Heart left ventricle (tissue), 16 donors: ENCODE measurements around the gene GALK2. TPM values are rescaled to one million over a fixed set of nuclear protein-coding genes. Genes with fewer than 3 reads are reported as not detected.

ENCODE experiments used
- ATAC-seq, 4 donors: fragments of 200-7000 bp; cut with Tn5 transposase; one replicate each; pipeline ENCODE4 v1.9.1; 2020 to 2022; ENCODE audit warnings: moderate library complexity in 4 of 4, mild to moderate bottlenecking in 3 of 4, moderate number of reproducible peaks in 1 of 4
- DNase-seq, 5 donors: peaks; one replicate each; pipeline ENCODE4 v3.0.0-alpha.2; 2020
- H3K27ac ChIP-seq, 12 donors: fragments of 200-600 bp; sonication (generic) in 4 of 12; one replicate each; pipeline versions ENCODE4 v1.5.0 to v1.8.0; 2016 to 2022; ENCODE audit warnings: mild to moderate bottlenecking in 2 of 12
- H3K27me3 ChIP-seq, 9 donors: fragments of 200-600 bp; sonication (generic) in 2 of 9; one replicate each; pipeline versions ENCODE4 v1.5.1 to v1.8.0; 2016 to 2022; ENCODE audit warnings: mild to moderate bottlenecking in 3 of 9
- H3K36me3 ChIP-seq, 9 donors: fragments of 200-600 bp; sonication (generic) in 2 of 9; one replicate each; pipeline versions ENCODE4 v1.5.0 to v1.8.0; 2018 to 2022; ENCODE audit warnings: mild to moderate bottlenecking in 2 of 9
- H3K4me1 ChIP-seq, 12 donors: fragments of 200-600 bp; sonication (generic) in 4 of 12; one replicate each; pipeline versions ENCODE4 v1.5.0 to v1.8.0; 2016 to 2022; ENCODE audit warnings: mild to moderate bottlenecking in 3 of 12
- H3K4me3 ChIP-seq, 12 donors: fragments of 200-600 bp; sonication (generic) in 4 of 12; one replicate each; pipeline versions ENCODE4 v1.5.0 to v1.8.0; 2017 to 2022; ENCODE audit warnings: mild to moderate bottlenecking in 9 of 12, moderate library complexity in 4 of 12
- H3K9me3 ChIP-seq, 12 donors: fragments of 200-600 bp; sonication (generic) in 4 of 12; one replicate each; pipeline versions ENCODE4 v1.5.0 to v1.8.0; 2016 to 2022; ENCODE audit warnings: mild to moderate bottlenecking in 1 of 12
- POLR2A ChIP-seq, 2 donors: fragments of 450-650 bp; IDR thresholded peaks; one replicate each; pipeline ENCODE4 v1.6.1; 2017; ENCODE audit warnings: antibody characterized with exemption in 2 of 2, mild to moderate bottlenecking in 2 of 2, moderate library complexity in 2 of 2
- WGBS, 4 donors: extraction: QIAGEN DNeasy Blood & Tissue Kit in 2 of 4; methylation state at CpG; one replicate each; pipeline versions ENCODE4 v1.1.5 to v1.1.7; 2013 to 2018; 5-methylcytosine and 5-hydroxymethylcytosine counted together
- intact Hi-C, 10 donors: fragments of 100-400 bp; cut with DNase I; formaldehyde crosslinking; loops; one replicate each; pipeline versions ENCODE4 v1.11.1 to v1.14.2; 2022
- polyA plus RNA-seq, 2 donors: library from polyadenylated mRNA; stranded (reverse); fragments of 200-250 nt; gene quantifications; one replicate each; pipeline ENCODE4 v1.2.3, GENCODE V29; 2013
- total RNA-seq, 9 donors: library from RNA; depleted of rRNA in 2 of 9; stranded (reverse); fragments of >200 nt in 2 of 9; fragmentation: NEBNext Ultra II Directional in 3 of 9; extraction: Animal tissue kit (Norgen Biotek cat#: 25700) in 3 of 9; gene quantifications; one replicate each; pipeline versions ENCODE4 v1.1.0 to v1.2.4, GENCODE V29; 2016 to 2023
- TF ChIP-seq, protein P1 (sequence below), 12 donors: fragments of 200-600 bp; sonication (generic) in 4 of 12; IDR thresholded peaks; one replicate each; pipeline versions ENCODE4 v1.5.0 to v1.8.0; 2018 to 2022; ENCODE audit warnings: antibody characterized with exemption in 12 of 12, mild to moderate bottlenecking in 5 of 12
- donor health status: ischemic (EF 13 %, LVEDD 7.1; RV severe dilation, severe dysfunction).
- donor health status: healthy with polysubstance abuse.
- donor health status: DM: no; HTN: yes; CAD: no.
- donor health status: DM: no; HTN: no; CAD: no.
- donor health status: ischemic (EF 25% LVEDD 6.9; RV normal size, moderate dysfunction).
- donor health status: ischemic (EF 25% LVEDD 5.7; RV mildly dilated, moderate dysfunction).
- donor health status: healthy.
- donor health status: DM: yes; HTN: yes; CAD: no.
- donor health status: ischemic (EF 35%, LVEDD 5.7; RV mildly dilated, moderate dysfunction).
- donor health status: nonischemic (EF 11% LVEDD 7.7; RV severe dilation, severe dysfunction).
- donor health status: DM: yes; HTN: yes; CAD: no.
- donor health status: PGD.
- donor health status: ischemic (EF 29% LVEDD 5.4; RV normal size, mild dysfunction).
- donor health status: nonischemic (EF 23%, LVEDD 6.1; RV moderate dilation, normal function).

GALK2 gene
- total and polyA plus RNA-seq, 11 donors = 8.3 to 55.3 (median 35.2) TPM

DNA sequence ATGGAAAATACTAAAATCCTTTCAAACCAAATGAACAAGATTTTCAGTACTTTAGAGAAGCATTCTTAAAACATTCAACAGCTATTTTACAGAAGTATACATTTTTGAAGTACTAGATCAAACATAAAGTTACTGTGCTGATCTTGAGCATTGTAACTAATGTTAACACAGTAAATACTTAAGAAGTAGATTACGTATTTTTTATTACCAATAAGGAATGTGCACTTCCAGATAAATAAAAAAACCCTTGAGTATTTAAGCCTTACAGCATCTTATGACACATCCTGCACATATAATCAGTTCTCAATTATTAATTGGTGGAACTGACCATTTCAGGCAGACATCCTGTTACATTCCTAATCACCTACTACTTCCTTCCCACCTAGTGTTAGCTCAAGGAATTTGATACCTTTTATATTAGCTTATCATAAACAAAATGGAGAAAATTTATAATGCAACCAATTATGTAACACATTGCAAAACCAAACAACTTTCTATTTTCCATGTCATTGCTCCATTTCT, 47.4 kb upstream of the GALK2 start:
- ATAC-seq = no peak
- H3K27ac ChIP-seq = no peak overlapping the region
- no peak for DNase-seq
- no peak for TF ChIP-seq POLR2A (IDR thresholded peaks at IDR 0.05)
- TF ChIP-seq, protein P1, sequence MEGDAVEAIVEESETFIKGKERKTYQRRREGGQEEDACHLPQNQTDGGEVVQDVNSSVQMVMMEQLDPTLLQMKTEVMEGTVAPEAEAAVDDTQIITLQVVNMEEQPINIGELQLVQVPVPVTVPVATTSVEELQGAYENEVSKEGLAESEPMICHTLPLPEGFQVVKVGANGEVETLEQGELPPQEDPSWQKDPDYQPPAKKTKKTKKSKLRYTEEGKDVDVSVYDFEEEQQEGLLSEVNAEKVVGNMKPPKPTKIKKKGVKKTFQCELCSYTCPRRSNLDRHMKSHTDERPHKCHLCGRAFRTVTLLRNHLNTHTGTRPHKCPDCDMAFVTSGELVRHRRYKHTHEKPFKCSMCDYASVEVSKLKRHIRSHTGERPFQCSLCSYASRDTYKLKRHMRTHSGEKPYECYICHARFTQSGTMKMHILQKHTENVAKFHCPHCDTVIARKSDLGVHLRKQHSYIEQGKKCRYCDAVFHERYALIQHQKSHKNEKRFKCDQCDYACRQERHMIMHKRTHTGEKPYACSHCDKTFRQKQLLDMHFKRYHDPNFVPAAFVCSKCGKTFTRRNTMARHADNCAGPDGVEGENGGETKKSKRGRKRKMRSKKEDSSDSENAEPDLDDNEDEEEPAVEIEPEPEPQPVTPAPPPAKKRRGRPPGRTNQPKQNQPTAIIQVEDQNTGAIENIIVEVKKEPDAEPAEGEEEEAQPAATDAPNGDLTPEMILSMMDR (IDR thresholded peaks at IDR 0.05) = no peak
- peaks cover 0 to 7% (median 0%) of the 10 kb centered on the region in 12 donors for H3K4me1 ChIP-seq
- no peak overlapping the region for H3K4me3 ChIP-seq
- 69 to 80% (median 78%) methylated on average over 1 of the region's 1 CpG for WGBS, 4 donors
- peaks cover 0 to 46% (median 33%) of the 10 kb centered on the region in 9 donors for H3K36me3 ChIP-seq
- H3K27me3 ChIP-seq = no peaks in the 10 kb centered on the region
- H3K9me3 ChIP-seq = no peaks in the 10 kb centered on the region
- intact Hi-C loops = loop anchor here in 2 of 10 donors (10.0 kb wide), 2 partner anchors 78 to 98 kb away; partner anchors contain the start of gene SECISBP2L (in 1 of the 2)

- peaks cover 0 to 63% (median 49%) of the 10 kb centered on the region in 9 donors for H3K36me3 ChIP-seq
- TF ChIP-seq, protein P1 (IDR thresholded peaks at IDR 0.05) = no peak
- no peak for TF ChIP-seq POLR2A (IDR thresholded peaks at IDR 0.05)
- no peak for ATAC-seq
- intact Hi-C loops = loop anchor here in 2 of 10 donors (10.0 kb wide), 2 partner anchors 80 to 100 kb away; partner anchors contain the start of gene SECISBP2L (in 1 of the 2)
- H3K9me3 ChIP-seq = no peaks in the 10 kb centered on the region
- peaks cover 0 to 7% (median 0%) of the 10 kb centered on the region in 12 donors for H3K4me1 ChIP-seq
- H3K4me3 ChIP-seq = no peak overlapping the region
- no peak overlapping the region for H3K27ac ChIP-seq
- no peaks in the 10 kb centered on the region for H3K27me3 ChIP-seq
- no peak for DNase-seq
- WGBS, 4 donors = 67 to 93% (median 79%) methylated on average over 2 of the region's 2 CpGs
Measured at GRCh38 chr15:49124371-49124770, 45.7 kb upstream of the GALK2 start.

GRCh38 chr15:49131403-49131802, 38.6 kb upstream of the GALK2 start:
- no peak overlapping the region for H3K27ac ChIP-seq
- ATAC-seq (peak; percentile 69 to 78 (median 75)), DNase-seq (no peak)
- no peaks in the 10 kb centered on the region for H3K27me3 ChIP-seq
- H3K4me1 ChIP-seq = no peaks in the 10 kb centered on the region
- no peak for TF ChIP-seq POLR2A (IDR thresholded peaks at IDR 0.05)
- TF ChIP-seq, protein P1 (IDR thresholded peaks at IDR 0.05) = no peak
- H3K9me3 ChIP-seq = no peaks in the 10 kb centered on the region
- no peak overlapping the region for H3K4me3 ChIP-seq
- WGBS, 4 donors = 42 to 68% (median 55%) methylated on average over 3 of the region's 3 CpGs
- intact Hi-C loops = loop anchor here in 3 of 10 donors (5.0 to 10.0 kb wide), 3 partner anchors 84 to 107 kb away; partner anchors contain the start of gene SECISBP2L (in 1 of the 3)
- H3K36me3 ChIP-seq = peaks cover 0 to 100% (median 97%) of the 10 kb centered on the region in 9 donors

GRCh38 chr15:49134683-49135341, 35.2 kb upstream of the GALK2 start:
- no peak overlapping the region for H3K27ac ChIP-seq
- no peak for ATAC-seq
- H3K27me3 ChIP-seq = no peaks in the 10 kb centered on the region
- TF ChIP-seq, protein P1 (IDR thresholded peaks at IDR 0.05) = no peak
- no peak for TF ChIP-seq POLR2A (IDR thresholded peaks at IDR 0.05)
- 62 to 69% (median 67%) methylated on average over 5 of the region's 5 CpGs for WGBS, 4 donors
- no peaks in the 10 kb centered on the region for H3K4me1 ChIP-seq
- no peaks in the 10 kb centered on the region for H3K9me3 ChIP-seq
- no peak for DNase-seq
- peaks cover 0 to 100% (median 97%) of the 10 kb centered on the region in 9 donors for H3K36me3 ChIP-seq
- no peak overlapping the region for H3K4me3 ChIP-seq
- intact Hi-C loops = loop anchor here in 3 of 10 donors (5.0 to 10.0 kb wide), 4 partner anchors 88 to 123 kb away; partner anchors contain the start of gene SECISBP2L (in 1 of the 3)
